ENCODE data around the gene ZFYVE9.
"Not testable (repeated sequence)": the region's sequence is repeated elsewhere in the genome, so short reads cannot be mapped to it uniquely, and the experiment has no call there.

ZFYVE9 gene

GRCh38 chr1:52192436-52192835 is 50.5 kb downstream of the ZFYVE9 start:
- no peak for DNase-seq

- no peak for DNase-seq
Observed at GRCh38 chr1:52193985-52194384, 52.1 kb downstream of the ZFYVE9 start.

GRCh38 chr1:52195161-52195560 is 53.3 kb downstream of the ZFYVE9 start:
- no peak for DNase-seq

- DNase-seq, result no peak
Observed at GRCh38 chr1:52203935-52204625, 62.2 kb downstream of the ZFYVE9 start.

GRCh38 chr1:52204696-52205095 is 62.8 kb downstream of the ZFYVE9 start:
- no peak for DNase-seq

- DNase-seq, result not testable (repeated sequence)
Observed at GRCh38 chr1:52206686-52207085, 64.8 kb downstream of the ZFYVE9 start.

- no peak for DNase-seq
Observed at GRCh38 chr1:52209429-52209828, 67.5 kb downstream of the ZFYVE9 start.

GRCh38 chr1:52210044-52210443 is 68.2 kb downstream of the ZFYVE9 start:
- no peak for DNase-seq

- no peak for DNase-seq
Observed at GRCh38 chr1:52216907-52217458, 75.1 kb downstream of the ZFYVE9 start.

- DNase-seq, result no peak
Observed at GRCh38 chr1:52225174-52225573, 83.3 kb downstream of the ZFYVE9 start.

- DNase-seq, result no peak
Observed at GRCh38 chr1:52229494-52229893, 87.6 kb downstream of the ZFYVE9 start.

GRCh38 chr1:52233463-52233862 is 91.6 kb downstream of the ZFYVE9 start:
- DNase-seq, result no peak

- no peak for DNase-seq
Observed at GRCh38 chr1:52234014-52234413, 92.1 kb downstream of the ZFYVE9 start.

- DNase-seq, result no peak
Observed at GRCh38 chr1:52234708-52235107, 92.8 kb downstream of the ZFYVE9 start.

GRCh38 chr1:52235646-52236045 is 93.8 kb downstream of the ZFYVE9 start:
- DNase-seq, result no peak

GRCh38 chr1:52237430-52237829 is 95.5 kb downstream of the ZFYVE9 start:
- DNase-seq, result no peak

GRCh38 chr1:52238474-52238873 is 96.6 kb downstream of the ZFYVE9 start:
- DNase-seq, result no peak

- no peak for DNase-seq
Observed at GRCh38 chr1:52238887-52239707, 97.2 kb downstream of the ZFYVE9 start.

- peak; percentile 83 to 91 for DNase-seq
Observed at GRCh38 chr1:52239708-52240001, 97.8 kb downstream of the ZFYVE9 start.

GRCh38 chr1:52240592-52241210 is 98.8 kb downstream of the ZFYVE9 start:
- DNase-seq, result no peak

- DNase-seq, result no peak
Observed at GRCh38 chr1:52243221-52243987, 101.5 kb downstream of the ZFYVE9 start.

- no peak for DNase-seq
Observed at GRCh38 chr1:52249831-52250230, 107.9 kb downstream of the ZFYVE9 start.

- DNase-seq, result no peak
Observed at GRCh38 chr1:52253421-52253820, 111.5 kb downstream of the ZFYVE9 start.
